Measurements from ENCODE around the gene FUT7. TPM values are rescaled to one million over a fixed set of nuclear protein-coding genes. Genes with fewer than 3 reads are reported as not detected.

FUT7 gene
- total RNA-seq, 1 donor: not detected

DNA sequence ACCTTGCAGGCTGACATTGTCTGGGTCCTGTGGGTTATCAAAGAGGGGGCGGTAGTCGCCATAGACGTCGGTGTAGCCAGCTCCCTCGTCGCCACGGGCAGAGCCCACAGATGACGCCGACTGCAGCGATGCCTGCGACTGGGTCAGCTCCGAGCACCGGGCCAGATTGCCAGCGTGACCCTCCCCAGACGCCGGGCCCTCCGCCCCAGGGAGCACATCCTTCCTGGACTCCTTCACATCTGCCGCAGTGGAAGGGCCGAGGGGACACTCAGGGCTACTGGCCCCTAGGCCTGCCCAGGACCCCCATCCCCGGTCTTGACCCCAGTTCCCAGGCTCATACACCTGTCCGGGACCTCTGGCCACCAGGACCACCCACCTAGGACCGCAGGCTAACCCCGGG, 17.7 kb downstream of the FUT7 start:
- TF ChIP-seq, protein P1, sequence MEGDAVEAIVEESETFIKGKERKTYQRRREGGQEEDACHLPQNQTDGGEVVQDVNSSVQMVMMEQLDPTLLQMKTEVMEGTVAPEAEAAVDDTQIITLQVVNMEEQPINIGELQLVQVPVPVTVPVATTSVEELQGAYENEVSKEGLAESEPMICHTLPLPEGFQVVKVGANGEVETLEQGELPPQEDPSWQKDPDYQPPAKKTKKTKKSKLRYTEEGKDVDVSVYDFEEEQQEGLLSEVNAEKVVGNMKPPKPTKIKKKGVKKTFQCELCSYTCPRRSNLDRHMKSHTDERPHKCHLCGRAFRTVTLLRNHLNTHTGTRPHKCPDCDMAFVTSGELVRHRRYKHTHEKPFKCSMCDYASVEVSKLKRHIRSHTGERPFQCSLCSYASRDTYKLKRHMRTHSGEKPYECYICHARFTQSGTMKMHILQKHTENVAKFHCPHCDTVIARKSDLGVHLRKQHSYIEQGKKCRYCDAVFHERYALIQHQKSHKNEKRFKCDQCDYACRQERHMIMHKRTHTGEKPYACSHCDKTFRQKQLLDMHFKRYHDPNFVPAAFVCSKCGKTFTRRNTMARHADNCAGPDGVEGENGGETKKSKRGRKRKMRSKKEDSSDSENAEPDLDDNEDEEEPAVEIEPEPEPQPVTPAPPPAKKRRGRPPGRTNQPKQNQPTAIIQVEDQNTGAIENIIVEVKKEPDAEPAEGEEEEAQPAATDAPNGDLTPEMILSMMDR (IDR thresholded peaks at IDR 0.05; ENCODE audit: insufficient read depth, low read length): no peak
- no peak overlapping the region for H3K4me3 ChIP-seq (ENCODE audit: low read depth, low read length)
- DNase-seq (ENCODE audit: low read depth): no peak

DNA sequence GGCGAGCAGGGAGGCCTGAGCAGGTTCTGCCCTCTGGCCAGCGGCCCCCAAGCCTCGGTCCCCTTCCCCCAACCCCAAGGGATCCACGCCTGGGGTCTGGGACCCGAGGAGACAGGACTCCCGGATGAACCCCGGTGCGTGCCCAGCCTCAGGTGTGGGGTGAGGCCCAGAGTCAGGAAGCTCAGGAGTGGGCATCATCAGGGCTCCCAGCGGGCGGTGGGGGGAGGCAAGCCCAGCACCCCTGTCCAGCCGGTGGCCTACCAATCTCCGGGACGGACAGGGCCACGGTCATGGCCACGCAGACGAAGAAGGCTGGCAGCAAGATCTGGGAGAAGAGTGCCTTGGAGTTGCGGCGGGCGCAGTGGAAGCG, 18.3 kb downstream of the FUT7 start:
- TF ChIP-seq, protein P1 (IDR thresholded peaks at IDR 0.05; ENCODE audit: insufficient read depth, low read length): no peak
- DNase-seq (ENCODE audit: low read depth): no peak
- no peak overlapping the region for H3K4me3 ChIP-seq (ENCODE audit: low read depth, low read length)

DNA sequence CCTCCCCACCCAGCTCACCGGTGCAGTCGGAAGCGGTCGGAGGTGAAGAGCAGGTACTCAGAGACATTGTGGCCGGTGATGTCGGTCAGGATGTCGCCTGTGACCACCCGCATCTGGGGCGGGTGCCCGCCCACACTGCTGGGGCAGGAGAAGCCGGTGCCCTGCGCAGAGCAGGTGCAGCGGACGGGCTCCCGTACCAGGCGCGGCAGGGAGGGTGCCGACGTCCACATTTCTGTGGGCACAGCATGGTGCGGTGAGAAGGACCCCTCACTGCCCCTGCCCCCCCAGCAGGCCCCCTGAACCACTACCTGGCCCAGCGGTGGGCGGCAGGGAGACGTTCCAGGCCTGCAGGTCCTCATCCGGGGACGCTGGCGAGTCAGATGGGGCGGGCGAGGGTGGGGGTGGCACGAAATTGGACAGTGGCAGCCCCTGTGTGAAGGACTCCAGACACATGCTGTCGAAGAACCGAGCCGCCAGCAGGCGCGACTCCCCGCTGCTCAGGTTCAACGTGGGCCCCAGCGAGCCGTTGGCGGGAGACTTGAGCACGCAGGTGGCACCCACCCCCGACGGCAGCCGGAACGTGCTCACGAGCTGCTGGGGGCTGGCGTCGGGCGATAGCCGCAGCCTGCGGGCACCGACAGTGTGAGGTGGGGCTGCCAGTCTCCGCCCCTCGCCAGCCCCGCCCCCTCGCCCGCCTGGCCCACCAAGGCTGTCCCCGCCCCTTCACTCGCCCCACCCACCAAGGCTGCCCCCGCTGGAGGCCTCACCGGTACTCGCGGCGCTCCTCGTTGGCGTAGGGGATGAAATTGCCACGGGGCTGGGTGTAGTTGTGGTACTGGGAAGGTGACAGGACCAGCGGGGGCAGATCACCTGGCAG, 19.0 kb downstream of the FUT7 start:
- TF ChIP-seq, protein P1 (IDR thresholded peaks at IDR 0.05; ENCODE audit: insufficient read depth, low read length): no peak
- H3K4me3 ChIP-seq (ENCODE audit: low read depth, low read length): no peak overlapping the region
- DNase-seq (ENCODE audit: low read depth): no peak

DNA sequence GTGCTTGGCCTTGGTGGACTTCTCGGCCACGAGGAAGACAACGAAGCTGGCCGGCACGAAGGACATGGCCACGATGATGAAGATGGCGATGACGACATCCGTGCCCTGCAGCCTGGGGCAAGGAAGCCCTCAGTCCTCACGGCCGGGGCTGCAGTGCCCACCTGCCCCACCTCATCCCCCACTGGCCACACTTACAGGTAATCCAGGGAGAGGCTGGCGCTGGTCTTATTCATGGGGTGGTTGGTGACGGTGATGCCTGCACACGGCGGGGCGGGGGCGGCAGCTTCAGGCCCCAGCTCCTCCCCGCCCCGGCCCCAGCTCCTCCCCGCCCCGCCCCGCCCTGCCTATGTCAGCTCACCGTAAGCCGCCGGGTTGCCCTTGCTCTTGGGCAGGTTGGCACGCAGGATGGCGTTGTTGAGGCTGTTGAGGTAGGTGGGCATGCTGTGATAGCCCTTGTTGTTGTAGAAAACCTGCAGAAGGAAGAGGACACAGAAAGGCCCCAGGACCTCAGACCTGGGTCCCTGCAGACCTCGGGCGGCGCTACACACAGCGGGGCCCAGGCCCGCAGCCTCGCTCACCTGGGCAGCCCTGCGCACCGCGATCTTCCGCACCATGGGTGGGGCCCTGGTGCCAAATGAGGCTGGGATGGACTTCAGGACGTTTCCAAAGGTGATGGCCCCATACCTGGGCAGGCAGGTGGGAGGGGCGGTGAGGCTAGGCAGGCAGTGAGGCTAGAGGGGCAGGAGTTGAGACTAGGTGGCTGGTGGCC, 19.8 kb downstream of the FUT7 start:
- DNase-seq (ENCODE audit: low read depth): no peak
- TF ChIP-seq, protein P1 (IDR thresholded peaks at IDR 0.05; ENCODE audit: insufficient read depth, low read length): no peak
- no peak overlapping the region for H3K4me3 ChIP-seq (ENCODE audit: low read depth, low read length)

DNA sequence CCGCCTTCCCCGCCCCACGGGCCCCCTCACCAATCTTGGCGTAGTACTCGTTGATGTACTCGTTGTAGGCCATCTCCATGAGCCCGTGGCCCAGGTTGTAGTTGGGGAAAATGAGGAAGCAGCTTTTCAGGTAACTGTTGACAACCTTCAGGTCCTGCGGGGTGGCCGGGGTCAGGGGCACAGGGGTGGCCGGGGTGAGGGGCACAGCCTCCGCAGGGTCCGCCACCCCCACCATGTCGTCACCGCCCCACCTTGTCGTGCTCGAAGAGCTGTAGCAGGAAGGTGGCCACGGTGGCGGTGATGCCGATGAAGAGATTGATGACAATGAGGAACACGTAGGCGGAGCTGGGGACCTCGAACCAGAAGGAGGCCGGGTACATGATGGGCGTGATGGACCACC, 20.7 kb downstream of the FUT7 start:
- TF ChIP-seq, protein P1 (IDR thresholded peaks at IDR 0.05; ENCODE audit: insufficient read depth, low read length): no peak
- no peak overlapping the region for H3K4me3 ChIP-seq (ENCODE audit: low read depth, low read length)
- no peak for DNase-seq (ENCODE audit: low read depth)

DNA sequence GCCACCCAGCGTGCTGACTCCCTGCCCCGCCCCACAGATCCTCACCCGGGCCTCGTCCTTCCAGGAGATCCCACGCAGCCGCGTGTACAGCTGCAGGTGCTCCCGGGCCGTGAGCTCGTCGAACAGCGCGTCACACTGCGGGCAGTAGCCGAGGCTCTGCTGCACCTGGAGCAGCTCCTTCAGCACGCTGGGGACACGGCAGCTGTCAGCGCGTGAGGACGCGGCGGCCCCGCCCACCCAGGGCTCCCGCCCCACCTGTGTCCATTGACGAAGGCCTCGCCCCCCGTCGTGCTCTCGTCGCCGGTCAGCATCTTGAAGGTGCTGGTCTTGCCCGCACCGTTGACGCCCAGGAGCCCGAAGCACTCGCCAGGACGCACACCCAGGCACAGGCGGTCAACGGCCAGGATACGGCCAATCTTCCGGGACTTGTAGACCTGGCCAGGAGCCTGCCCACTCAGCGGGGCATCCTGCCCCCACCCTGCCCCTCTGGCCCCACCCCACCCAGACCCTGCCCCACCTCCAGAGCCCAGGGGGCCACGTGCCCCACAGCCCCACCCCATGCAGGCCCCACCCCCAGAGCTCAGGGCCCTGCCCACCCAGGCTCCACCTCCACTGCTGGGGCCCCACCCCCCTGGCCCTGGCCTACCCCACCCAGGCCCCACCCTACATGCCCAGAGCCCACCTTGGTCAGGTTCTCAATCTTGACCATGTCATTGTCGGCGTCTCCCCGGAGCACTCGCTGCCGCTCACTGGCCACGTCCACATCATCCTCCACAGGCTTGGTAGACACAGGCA, 21.8 kb downstream of the FUT7 start:
- H3K4me3 ChIP-seq (ENCODE audit: low read depth, low read length): no peak overlapping the region
- TF ChIP-seq, protein P1 (IDR thresholded peaks at IDR 0.05; ENCODE audit: insufficient read depth, low read length): no peak
- DNase-seq (ENCODE audit: low read depth): no peak

Data from fibroblast of the aortic adventitia (primary cell).